Activated CD4-positive, alpha-beta memory T cell treated with anti-CD3 and anti-CD28 coated beads for 36 hours (primary cell): ENCODE data around the gene SAP30L. TPM values are rescaled to one million over a fixed set of nuclear protein-coding genes. Genes with fewer than 3 reads are reported as not detected.

Experiments used
- CTCF ChIA-PET: fragments of 350-600 bp; sonication (Branson Sonifier 250); formaldehyde crosslinking; loops from one replicate; lab custom pipeline; 2021; ENCODE audit warnings: antibody characterized with exemption, inconsistent platforms; lab: Charles Lee
- POLR2A ChIA-PET: fragments of 350-600 bp; sonication (Branson Sonifier 250); formaldehyde crosslinking; loops from one replicate; lab custom pipeline; 2021; ENCODE audit warnings: antibody characterized with exemption; lab: Charles Lee
- DNase-seq: peaks from one replicate; pipeline ENCODE4 v3.0.0-alpha.2; 2020
- H3K27ac Mint-ChIP-seq: one replicate; pipeline ENCODE4 v1.8.0; 2021; ENCODE audit warnings: mixed read lengths
- H3K27me3 Mint-ChIP-seq: one replicate; pipeline ENCODE4 v1.8.0; 2021; ENCODE audit warnings: mixed read lengths
- H3K36me3 Mint-ChIP-seq: one replicate; pipeline ENCODE4 v1.8.0; 2021; ENCODE audit warnings: mixed read lengths
- H3K4me1 Mint-ChIP-seq: one replicate; pipeline ENCODE4 v1.8.0; 2021; ENCODE audit warnings: low read depth, mixed read lengths
- H3K4me3 Mint-ChIP-seq: one replicate; pipeline ENCODE4 v1.8.0; 2021; ENCODE audit warnings: mild to moderate bottlenecking, mixed read lengths
- H3K9me3 Mint-ChIP-seq: one replicate; pipeline ENCODE4 v1.8.0; 2021; ENCODE audit warnings: mixed read lengths
- intact Hi-C: fragments of 100-400 bp; cut with micrococcal nuclease; formaldehyde crosslinking; loops from one replicate; pipeline ENCODE4 v1.15.1; 2023
- total RNA-seq, 2 experiments: library from RNA; stranded (reverse); gene quantifications; one replicate each; pipeline ENCODE4 v1.2.3, GENCODE V29; 2021

The SAP30L gene
- total RNA-seq, 2 experiments from 2014 or later, result 32.0 to 34.2 TPM

DNA sequence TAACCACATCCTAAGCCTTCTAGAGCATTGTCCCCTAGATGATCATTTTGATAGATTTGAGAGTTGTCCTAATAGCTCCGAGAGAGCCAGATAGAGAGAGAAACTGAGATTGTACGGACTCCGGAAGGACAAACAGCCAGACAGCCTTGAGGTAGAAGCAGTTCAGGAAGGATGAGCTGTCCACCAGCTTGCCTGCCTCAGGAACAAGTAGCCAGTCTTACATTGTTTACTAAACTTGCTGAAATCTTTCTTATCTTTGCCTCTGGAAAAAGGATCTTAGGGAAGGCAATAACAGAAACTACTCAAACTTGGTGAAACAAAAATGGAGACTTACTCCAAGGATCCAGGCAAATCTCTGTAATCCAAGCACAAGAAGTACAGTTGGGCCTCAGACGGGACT is 39.0 kb upstream of the SAP30L start:
- no peak overlapping the region for H3K4me3 Mint-ChIP-seq
- H3K27ac Mint-ChIP-seq, result no peak overlapping the region
- CTCF ChIA-PET, result interaction anchor here (0.6 to 6.6 kb wide), 3 partner anchors 127 to 337 kb away, joined by 3 to 167 read pairs (median 20); no protein-coding TSS in a partner anchor
- H3K27me3 Mint-ChIP-seq, result no peaks in the 10 kb centered on the region
- POLR2A ChIA-PET, result no interaction called here
- intact Hi-C loops, result no loop called here
- no peaks in the 10 kb centered on the region for H3K9me3 Mint-ChIP-seq
- H3K4me1 Mint-ChIP-seq, result peaks cover 10% of the 10 kb centered on the region
- no peak for DNase-seq
- peaks cover 10% of the 10 kb centered on the region for H3K36me3 Mint-ChIP-seq

DNA sequence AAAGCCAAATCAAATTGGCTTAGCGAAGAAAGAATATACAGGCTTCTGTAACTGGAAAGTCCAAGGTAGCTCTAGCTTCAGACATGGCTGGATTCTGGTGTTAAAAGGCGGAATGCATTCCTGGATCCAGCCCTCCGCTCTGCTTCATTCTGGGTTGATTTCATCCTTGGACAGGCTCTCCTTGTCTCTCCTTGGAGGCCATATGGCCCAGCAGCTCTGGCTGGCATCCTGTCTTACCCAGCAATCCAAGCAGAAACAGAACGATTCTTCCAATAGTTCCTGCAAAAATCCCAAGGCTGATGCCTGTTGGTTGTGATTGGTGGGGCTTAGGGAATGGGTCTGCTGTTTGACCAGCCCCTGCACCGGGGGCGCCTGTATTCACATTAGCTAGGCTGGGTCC is 37.0 kb upstream of the SAP30L start:
- DNase-seq, result no peak
- Mint-ChIP-seq H3K36me3 (peaks cover 18% of the 10 kb centered on the region), H3K4me1 (peaks cover 10% of the 10 kb centered on the region), H3K9me3 (no peaks in the 10 kb centered on the region), H3K4me3 (no peak overlapping the region), H3K27me3 (no peaks in the 10 kb centered on the region), H3K27ac (no peak overlapping the region)
- intact Hi-C loops, result no loop called here
- ChIA-PET POLR2A (no interaction called here), CTCF (interaction anchor here (1.0 to 6.6 kb wide), 3 partner anchors 228 to 433 kb away, joined by 3 to 167 read pairs (median 4); no protein-coding TSS in a partner anchor)

DNA sequence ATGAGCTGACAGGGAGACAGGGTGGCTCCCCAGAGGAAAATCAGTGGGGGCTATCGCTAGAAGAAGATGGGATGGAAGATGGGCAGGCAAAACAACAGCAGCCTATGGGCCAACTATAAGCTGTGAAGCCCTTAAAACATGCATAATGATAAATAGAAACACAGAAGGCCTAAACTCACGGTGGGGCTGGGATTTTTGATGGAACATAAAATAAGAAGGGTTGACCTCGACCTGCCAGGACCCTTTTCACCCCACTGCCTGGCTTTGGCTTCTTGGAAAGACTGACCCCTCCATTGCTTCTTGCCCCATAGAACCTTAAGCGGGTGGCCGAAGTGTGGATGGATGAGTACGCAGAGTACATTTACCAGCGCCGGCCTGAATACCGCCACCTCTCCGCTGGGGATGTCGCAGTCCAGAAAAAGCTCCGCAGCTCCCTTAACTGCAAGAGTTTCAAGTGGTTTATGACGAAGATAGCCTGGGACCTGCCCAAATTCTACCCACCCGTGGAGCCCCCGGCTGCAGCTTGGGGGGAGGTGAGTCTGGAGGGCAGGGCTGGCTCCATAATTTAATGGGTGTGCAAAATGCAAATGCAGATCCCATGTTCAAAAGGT is 36.5 kb upstream of the SAP30L start:
- Mint-ChIP-seq H3K27ac (no peak overlapping the region), H3K9me3 (no peaks in the 10 kb centered on the region), H3K4me3 (no peak overlapping the region), H3K27me3 (no peaks in the 10 kb centered on the region), H3K4me1 (peaks cover 9% of the 10 kb centered on the region), H3K36me3 (peaks cover 18% of the 10 kb centered on the region)
- DNase-seq, result no peak
- POLR2A ChIA-PET, result no interaction called here
- CTCF ChIA-PET, result interaction anchor here (1.0 to 6.6 kb wide), 3 partner anchors 229 to 434 kb away, joined by 3 to 167 read pairs (median 4); no protein-coding TSS in a partner anchor
- intact Hi-C loops, result no loop called here

DNA sequence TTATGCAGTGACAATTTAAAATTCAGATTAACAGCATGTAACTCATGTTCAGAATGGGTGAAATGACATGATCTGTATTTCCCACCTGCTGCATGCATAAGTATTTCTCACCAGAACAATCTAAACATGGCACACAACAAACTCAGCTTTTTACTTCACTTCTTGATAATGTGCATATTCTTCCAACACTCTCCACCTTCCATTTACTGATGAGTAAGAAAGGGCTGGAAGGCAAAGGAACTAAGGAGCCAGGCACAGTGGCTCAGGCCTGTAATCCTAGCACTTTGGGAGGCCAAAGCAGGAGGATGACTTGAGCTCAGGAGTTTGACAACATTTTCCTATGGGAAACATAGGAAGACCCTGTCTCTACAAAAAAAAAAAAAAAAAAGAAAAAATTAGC is 35.8 kb upstream of the SAP30L start:
- Mint-ChIP-seq H3K36me3 (peaks cover 18% of the 10 kb centered on the region), H3K4me3 (no peak overlapping the region), H3K4me1 (peaks cover 6% of the 10 kb centered on the region), H3K27ac (no peak overlapping the region), H3K9me3 (no peaks in the 10 kb centered on the region), H3K27me3 (no peaks in the 10 kb centered on the region)
- intact Hi-C loops, result no loop called here
- ChIA-PET CTCF (no interaction called here), POLR2A (no interaction called here)
- no peak for DNase-seq

DNA sequence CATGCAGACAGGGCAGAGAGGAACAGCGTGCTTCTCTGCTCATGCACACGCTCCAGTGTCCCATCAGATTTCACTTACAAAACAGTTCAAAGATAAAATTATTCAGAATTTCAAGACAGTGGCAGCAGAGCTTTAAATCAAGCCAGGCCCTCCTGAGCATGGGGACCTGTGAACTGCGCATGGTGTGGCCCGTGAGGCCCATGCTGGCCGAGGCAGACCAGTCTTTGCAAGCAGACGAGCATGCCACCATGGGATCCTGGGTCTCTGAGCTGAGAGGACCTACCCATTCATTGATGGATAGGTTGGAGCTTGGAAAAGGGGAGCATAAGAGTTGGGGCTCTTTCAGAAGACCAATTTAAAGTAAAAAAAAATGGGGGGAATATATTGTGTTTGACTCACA is 35.0 kb upstream of the SAP30L start:
- no peaks in the 10 kb centered on the region for H3K4me1 Mint-ChIP-seq
- ChIA-PET CTCF (interaction anchor here (1.2 kb wide), 1 partner anchor 339 kb away, joined by 5 read pairs; no protein-coding TSS in a partner anchor), POLR2A (no interaction called here)
- no peak overlapping the region for H3K4me3 Mint-ChIP-seq
- no peak overlapping the region for H3K27ac Mint-ChIP-seq
- H3K27me3 Mint-ChIP-seq, result no peaks in the 10 kb centered on the region
- peaks cover 18% of the 10 kb centered on the region for H3K36me3 Mint-ChIP-seq
- no peaks in the 10 kb centered on the region for H3K9me3 Mint-ChIP-seq
- DNase-seq, result no peak
- intact Hi-C loops, result no loop called here

DNA sequence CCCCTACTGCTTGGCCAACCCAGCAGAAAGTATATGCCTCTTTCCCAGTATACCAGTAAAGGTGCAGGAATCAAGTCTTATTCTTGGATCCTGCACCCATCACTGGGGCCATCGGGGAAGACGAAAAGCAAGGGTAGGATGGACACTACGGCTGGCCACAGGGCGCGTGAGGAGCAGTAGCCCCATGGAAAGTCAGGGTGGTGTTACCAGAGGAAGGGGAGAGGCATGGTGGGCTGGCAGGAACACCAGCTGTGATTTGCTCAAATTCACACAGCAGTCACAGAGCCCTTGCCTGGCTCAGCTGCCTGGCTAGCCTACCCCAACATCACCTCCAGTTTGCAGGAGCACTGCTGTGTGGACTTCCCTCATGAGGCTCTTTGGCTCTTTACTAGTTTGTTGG is 34.5 kb upstream of the SAP30L start:
- ChIA-PET POLR2A (no interaction called here), CTCF (interaction anchor here (1.2 kb wide), 1 partner anchor 339 kb away, joined by 5 read pairs; no protein-coding TSS in a partner anchor)
- intact Hi-C loops, result no loop called here
- Mint-ChIP-seq H3K4me1 (no peaks in the 10 kb centered on the region), H3K36me3 (peaks cover 18% of the 10 kb centered on the region), H3K4me3 (no peak overlapping the region), H3K9me3 (no peaks in the 10 kb centered on the region), H3K27me3 (no peaks in the 10 kb centered on the region), H3K27ac (no peak overlapping the region)
- DNase-seq, result no peak

DNA sequence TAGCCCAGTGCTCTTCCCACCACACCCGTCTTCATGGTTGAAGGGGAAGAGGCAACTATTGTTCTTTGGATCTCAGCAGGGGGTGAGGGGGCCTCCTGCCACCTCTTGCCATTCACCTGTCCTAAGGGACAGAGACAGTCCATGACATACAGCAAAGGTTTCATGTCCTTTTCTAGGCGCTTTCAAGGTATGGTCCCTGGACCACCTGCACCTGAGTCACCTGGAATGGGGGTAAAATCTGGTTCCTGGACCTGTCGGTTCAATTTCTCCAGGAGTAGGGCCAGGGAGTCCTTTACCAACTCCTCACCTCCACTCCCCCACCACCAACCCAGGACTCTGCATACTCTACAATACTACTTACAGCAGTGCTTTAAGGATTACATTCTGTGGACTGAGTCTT is 33.5 kb upstream of the SAP30L start:
- Mint-ChIP-seq H3K4me1 (no peaks in the 10 kb centered on the region), H3K27me3 (no peaks in the 10 kb centered on the region), H3K36me3 (peaks cover 18% of the 10 kb centered on the region), H3K4me3 (no peak overlapping the region), H3K27ac (no peak overlapping the region), H3K9me3 (no peaks in the 10 kb centered on the region)
- CTCF ChIA-PET, result no interaction called here
- DNase-seq, result no peak
- intact Hi-C loops, result no loop called here
- POLR2A ChIA-PET, result no interaction called here

DNA sequence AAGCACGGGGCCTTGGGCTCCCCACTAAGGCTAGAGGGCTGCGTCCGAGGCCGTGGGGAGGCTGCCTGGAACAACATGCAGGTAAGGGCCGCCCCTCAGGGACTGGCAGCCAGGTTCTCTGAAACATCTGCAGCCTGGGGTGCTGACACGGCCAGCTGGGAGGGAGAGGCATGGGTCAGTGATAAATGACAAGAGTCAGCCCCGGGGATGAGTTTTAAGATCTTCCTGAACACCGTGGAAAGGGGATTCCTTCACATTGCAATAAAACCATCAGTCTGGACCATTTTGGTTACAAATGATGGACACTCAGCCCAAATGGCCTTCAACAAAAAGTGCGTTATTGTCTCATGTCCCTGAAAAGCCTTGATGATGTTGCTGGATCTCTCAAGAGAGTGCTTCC is 32.9 kb upstream of the SAP30L start:
- Mint-ChIP-seq H3K36me3 (peaks cover 18% of the 10 kb centered on the region), H3K27me3 (no peaks in the 10 kb centered on the region), H3K9me3 (no peaks in the 10 kb centered on the region), H3K4me3 (no peak overlapping the region), H3K27ac (no peak overlapping the region), H3K4me1 (no peaks in the 10 kb centered on the region)
- POLR2A ChIA-PET, result no interaction called here
- intact Hi-C loops, result no loop called here
- no peak for DNase-seq
- CTCF ChIA-PET, result no interaction called here

DNA sequence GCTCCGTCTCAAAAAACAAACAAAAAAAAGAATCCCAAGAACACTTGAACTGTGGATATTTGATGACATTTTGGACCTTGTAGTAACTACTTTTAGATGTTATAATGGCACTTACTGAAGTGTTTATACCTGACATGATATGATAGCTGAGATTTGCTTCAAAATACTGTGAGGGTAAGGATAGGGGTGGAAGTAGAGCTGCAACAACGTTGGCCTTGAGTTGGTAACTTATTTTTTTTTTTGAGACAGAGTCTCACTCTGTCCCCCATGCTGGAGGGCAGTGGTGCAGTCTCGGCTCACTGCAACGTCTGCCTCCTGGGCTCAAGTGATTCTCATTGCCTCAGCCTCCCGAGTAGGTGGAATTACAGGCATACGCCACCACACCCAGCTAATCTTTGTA is 30.7 kb upstream of the SAP30L start:
- intact Hi-C loops, result no loop called here
- Mint-ChIP-seq H3K4me1 (no peaks in the 10 kb centered on the region), H3K27me3 (no peaks in the 10 kb centered on the region), H3K9me3 (no peaks in the 10 kb centered on the region), H3K36me3 (peaks cover 22% of the 10 kb centered on the region), H3K4me3 (no peak overlapping the region), H3K27ac (no peak overlapping the region)
- POLR2A ChIA-PET, result no interaction called here
- CTCF ChIA-PET, result interaction anchor here (1.2 kb wide), 1 partner anchor 10 kb away, joined by 6 read pairs; no protein-coding TSS in a partner anchor
- no peak for DNase-seq

DNA sequence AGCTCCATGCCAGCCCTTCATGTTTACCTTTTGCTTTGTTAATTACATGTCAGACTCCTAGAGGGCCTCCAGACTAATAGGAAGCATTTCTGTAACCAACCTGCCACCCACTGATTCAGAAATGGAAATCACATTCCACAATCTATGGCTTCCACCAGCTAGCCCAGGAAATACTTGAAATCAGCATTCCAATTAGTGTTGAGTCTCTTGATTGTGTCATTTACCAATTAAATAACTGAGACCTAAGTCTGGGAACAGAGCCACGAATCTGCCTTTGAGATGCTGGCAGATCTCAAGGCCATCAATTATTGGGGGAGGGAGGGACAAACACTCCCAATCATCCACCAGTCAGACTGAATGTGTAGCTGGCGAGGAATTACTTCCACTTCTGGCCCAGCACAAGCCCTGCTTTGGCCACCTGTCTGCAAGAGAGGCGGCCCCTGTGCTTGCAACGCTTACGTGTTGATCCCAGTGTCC is 27.4 kb upstream of the SAP30L start:
- DNase-seq, result no peak
- H3K27me3 Mint-ChIP-seq, result no peaks in the 10 kb centered on the region
- H3K36me3 Mint-ChIP-seq, result peaks cover 19% of the 10 kb centered on the region
- H3K9me3 Mint-ChIP-seq, result peaks cover 6% of the 10 kb centered on the region
- intact Hi-C loops, result no loop called here
- CTCF ChIA-PET, result interaction anchor here (0.6 kb wide), 1 partner anchor 13 kb away, joined by 3 read pairs; no protein-coding TSS in a partner anchor
- no peaks in the 10 kb centered on the region for H3K4me1 Mint-ChIP-seq
- POLR2A ChIA-PET, result no interaction called here
- H3K27ac Mint-ChIP-seq, result no peak overlapping the region
- no peak overlapping the region for H3K4me3 Mint-ChIP-seq

DNA sequence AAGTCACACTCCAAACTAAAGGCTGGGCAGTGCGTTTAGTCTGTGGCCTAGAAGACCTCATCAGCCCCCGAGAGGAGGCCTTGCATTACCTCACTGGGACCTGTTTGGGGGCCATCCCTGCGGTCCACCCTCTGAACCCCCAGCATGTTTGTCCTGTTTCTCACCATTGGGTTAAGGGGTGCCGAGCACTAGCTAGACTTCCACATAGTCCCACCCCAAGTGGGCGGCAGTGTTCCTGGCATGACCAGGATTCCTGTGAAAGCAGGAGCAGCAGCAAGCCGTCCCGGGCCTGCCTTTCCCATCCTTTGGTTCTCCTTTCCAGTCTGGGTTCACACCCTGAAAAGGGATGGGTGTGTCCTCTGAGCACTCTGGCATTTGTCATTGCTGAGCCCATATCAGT is 26.6 kb upstream of the SAP30L start:
- POLR2A ChIA-PET, result no interaction called here
- Mint-ChIP-seq H3K4me1 (peaks cover 2% of the 10 kb centered on the region), H3K27me3 (no peaks in the 10 kb centered on the region), H3K4me3 (no peak overlapping the region), H3K27ac (no peak overlapping the region), H3K9me3 (peaks cover 10% of the 10 kb centered on the region), H3K36me3 (peaks cover 26% of the 10 kb centered on the region)
- DNase-seq, result no peak
- intact Hi-C loops, result no loop called here
- CTCF ChIA-PET, result interaction anchor here (1.7 kb wide), 1 partner anchor 347 kb away, joined by 4 read pairs; no protein-coding TSS in a partner anchor

DNA sequence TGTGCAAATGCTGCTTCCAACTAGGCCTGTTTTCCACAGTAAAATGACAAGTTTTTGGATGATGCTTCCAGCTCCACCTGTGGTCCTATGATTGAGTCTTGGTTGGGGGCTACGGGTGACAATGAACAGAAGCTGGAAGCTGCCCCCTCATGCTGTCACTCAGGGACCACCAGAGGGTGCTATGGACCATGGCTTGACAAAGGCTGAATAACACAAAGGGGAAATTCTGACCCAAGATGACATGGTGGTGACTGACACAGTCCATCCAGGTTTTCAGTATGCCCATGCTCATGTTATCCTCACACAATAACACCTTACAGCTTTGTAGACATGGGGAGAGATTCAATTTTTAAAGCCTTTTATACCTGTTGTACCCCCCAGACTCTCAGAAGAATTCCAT is 23.9 kb upstream of the SAP30L start:
- Mint-ChIP-seq H3K27me3 (no peaks in the 10 kb centered on the region), H3K4me1 (peaks cover 2% of the 10 kb centered on the region), H3K27ac (no peak overlapping the region), H3K9me3 (peaks cover 10% of the 10 kb centered on the region), H3K4me3 (no peak overlapping the region), H3K36me3 (peaks cover 29% of the 10 kb centered on the region)
- POLR2A ChIA-PET, result no interaction called here
- CTCF ChIA-PET, result interaction anchor here (0.8 to 1.1 kb wide), 2 partner anchors 11 to 122 kb away, joined by 3 to 5 read pairs; no protein-coding TSS in a partner anchor
- intact Hi-C loops, result no loop called here
- peak; percentile 27 for DNase-seq
